SHP77 (cell line): ENCODE results near the gene MED26.
A peak's percentile ranks its signal among the peaks of the same experiment; 100 is the strongest.

Experiments used
- DNase-seq, 2 experiments: peaks; one replicate each; lab custom pipeline; 2025; lab: John Stamatoyannopoulos, UW

The MED26 gene

DNA sequence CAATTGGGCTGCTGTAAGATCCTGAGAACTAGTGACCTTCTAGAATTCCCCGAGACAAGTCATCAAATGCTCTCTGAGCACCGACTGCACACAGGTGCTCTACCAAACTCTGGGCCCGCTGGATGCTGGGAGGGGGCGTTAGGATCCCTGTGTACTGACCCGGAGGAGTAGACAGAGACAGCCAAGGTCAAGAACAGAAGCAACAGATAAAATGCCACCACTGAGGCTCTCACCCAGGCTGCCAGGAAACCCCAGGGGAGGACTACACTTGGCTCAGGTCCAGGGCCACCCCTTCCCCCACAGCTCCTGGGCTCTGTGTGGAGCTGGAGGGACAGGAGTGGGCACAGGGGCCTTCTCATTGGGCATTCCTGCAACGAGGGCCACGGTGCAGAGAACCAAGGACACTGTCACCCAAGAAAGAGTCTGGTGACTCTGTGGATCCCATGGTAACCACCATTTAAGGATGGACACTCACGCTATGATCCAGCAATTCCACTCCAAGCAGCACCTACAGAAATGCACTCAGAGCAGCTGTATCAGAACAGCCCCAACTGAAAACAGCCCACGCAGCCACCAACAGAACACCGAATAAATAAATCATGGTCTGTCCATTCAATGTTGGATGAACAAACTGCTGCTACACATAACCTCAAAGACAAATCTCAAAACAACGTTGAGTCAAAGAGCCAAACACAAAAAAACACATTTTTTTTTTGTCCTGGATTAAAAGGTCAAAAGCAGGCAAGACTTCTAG lies 39.0 kb downstream of the MED26 start:
- DNase-seq, result no peak

DNA sequence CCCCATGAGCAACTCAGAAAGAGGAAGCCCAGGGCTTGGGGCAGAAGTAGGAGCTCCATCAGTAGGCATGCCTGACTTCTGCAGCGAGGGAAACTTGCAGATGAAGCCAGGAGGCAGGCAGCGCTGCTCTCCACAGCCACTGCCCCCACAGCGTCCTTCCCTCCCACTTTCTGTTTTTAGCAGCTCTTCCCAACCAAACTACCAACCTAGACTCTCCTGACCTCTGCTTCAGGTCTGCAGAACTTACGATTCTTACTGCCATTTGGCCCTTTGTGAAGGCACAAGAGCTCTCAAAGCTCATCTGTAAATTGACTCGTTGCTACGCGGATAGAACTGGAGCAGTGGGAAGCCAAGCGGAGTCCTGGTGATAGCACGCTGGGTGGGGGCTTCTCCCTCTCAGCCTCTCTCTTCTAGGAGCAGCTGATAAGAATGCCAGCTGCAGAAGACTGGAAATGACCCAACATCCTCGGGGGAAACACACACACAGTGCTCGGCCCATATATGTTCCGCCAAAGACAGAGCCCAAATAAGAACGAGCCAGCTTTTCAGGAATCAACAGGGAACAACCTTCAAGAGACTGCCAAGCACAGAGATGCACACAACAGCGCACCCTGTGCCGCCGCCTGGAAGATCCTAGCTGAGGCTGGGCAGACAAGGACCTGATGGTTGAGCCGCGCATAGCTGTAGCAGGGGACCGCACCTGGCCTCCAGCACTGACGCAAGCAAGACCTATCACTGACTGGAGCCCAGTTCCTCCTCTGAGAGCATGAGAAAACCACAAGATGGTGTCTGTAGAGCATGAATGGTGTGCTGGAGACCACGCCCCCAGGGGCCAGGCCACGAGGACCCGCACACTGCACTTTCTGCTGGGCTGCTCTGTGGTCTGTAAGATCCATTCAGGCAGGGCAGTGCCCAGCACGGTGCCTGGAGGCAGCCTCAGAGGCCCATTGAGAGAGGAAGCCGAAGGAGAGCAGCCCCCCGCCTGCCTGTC lies 39.9 kb downstream of the MED26 start:
- peak; percentile 93 to 94 for DNase-seq

DNA sequence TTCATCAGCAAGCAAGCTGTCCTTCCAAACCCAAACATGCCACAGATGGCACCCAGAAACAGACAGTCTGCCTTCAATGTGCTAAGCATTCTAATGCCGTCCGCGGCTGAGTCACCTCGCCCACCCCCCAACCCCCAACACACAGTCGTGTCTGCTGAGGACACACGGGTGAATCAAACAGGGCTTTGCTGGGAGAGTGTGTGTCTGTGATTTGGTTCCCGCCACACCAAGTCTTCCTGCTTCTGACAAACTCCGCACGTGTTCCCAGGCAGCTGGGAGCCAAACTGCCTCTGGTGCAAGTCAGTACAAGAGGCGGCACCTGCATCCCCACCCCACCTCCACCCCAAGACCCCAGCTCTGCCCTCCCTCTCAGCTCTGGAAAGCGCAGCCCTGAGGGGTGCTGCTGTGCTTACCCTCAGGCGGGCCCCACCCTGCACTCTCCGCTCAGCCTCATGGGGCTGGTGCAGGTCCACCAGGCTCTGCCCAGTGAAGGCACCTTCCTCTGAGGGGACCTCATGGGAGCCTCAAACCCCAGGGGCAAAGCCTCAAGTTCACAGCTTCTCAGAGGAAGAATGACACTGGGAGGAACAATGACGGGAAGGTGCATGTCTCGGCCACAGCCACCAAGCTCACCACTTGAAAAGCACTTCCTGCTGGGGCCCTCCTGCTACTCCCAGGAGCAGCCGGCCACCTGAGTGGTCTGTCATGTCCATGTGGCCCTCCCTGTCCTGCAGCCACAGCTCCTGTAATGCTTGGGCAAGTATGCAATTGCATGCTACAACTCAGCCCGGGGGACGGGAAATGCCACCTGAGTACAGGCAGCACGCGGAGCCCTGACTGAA lies 40.8 kb downstream of the MED26 start:
- no peak for DNase-seq

DNA sequence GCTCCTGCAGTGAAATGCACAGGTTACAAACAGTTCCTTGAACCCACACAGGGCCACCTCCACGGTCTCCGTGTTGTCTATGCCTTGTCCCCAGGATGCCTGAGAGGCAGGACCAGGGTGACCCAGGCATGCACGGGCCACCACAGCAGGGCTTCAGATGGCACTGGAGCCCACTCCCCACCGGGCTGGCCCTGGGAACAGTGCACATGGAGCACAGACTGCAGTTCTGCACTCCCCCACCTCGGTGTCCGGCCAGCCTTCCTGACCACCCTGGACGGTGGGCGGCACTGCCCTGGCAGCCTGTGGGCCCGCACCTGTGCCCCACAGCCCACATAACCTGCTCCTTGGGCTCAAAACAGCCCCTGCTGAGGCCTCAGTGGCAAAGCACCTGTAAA lies 41.5 kb downstream of the MED26 start:
- DNase-seq, result no peak

DNA sequence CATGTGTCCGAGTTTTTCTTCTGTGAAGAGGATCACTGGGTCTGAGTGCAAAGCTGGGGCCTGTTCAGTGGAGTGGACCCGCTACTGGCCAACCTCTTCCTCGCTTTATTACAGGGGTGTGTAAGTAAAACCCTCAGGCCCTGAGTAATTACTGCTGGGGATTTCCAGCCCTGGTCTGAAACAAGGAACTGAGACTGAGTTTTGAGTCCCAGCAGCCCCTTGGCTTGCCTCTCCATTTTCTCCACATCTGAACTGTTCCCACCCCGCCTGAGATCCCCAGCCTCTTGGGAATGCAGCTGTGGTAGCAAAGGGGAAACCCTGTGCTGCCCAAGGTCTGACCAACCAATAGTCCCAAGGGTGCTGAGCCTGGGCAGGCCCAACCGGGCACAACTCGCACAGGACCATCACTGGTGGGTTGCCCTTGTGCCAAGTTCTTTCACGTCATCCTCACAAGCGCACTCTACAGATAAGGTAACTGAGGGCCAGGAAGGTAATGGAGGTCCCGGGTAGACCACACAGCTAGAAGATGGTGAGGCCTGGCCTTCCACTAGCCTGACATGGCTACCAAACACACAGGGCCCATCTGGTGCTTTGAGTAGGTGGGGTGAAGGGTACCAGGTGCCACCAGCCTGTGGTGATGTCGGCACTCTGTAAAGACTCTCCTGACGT lies 42.1 kb downstream of the MED26 start:
- DNase-seq, result no peak

DNA sequence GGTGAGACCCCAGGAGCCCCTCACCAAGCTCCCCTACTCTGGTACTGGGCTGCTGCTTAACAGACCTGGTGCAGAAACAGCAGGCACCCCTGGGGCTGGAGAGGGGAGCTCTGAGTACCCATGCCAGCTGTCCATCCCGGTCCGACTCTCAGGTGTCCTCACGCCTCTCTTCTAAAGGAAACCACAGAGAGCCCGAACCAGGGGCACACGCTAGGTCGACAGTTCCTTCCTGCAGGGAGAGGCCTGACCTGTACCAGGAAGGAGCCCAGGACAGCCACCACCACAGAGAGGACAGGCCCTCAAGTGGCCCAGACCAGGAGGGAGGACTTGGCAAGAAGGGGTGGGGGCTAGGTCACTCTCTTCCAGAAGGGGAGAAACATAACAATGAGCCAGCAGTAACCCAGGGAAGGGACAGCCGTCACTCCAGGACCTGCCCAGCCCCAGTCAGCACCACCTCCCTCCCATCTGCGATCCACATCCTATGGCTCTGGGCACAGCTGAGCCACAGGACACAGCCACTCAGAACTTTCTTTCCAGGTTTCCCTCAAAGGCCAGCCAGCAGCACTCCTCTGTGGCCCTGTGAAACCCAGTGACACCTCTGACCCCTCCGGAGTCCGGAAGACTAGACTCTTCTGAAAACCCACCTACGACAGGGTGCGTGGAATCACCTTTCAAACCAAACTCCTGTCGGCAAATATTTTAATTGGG lies 42.8 kb downstream of the MED26 start:
- DNase-seq, result no peak

DNA sequence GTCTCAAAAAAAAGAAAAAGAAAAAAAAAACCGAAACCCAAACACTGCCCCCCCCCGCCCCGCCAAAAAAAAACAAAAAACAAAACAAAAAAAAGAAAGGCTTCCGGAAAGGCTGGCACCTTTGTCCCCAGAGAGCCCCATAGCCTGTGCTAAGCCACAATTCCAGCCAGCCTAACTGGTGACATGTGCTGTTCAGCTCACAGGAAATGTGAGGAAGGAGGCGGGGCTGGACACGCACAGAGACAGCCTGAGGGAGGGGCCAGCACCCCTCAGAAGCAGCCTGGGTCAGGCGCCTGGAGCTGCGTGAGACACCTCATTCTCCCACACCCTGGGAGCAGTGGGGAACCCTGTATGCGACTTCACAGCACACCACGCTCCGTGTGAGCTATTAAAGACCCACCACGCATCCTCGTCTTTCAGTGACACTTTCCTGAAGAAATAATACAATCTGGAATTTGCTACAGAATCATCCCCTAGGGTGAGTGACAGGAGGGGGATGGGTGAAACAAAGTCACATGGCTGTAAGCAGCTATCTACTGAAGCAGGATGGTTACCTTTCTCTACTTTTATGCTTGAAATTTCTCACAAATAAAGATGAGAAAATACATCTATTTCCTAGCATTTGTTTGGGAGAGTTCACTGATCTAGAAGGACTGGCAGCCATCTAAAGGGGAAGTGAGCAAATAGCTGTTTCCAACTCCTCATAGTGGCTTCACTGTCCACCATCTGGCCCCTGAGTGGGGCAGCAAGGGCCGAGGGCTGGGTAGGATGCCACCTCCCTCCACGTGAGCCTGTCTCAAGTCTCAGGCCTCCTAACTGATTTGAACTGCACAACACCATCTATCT lies 43.5 kb downstream of the MED26 start:
- peak; percentile 69 to 89 for DNase-seq

DNA sequence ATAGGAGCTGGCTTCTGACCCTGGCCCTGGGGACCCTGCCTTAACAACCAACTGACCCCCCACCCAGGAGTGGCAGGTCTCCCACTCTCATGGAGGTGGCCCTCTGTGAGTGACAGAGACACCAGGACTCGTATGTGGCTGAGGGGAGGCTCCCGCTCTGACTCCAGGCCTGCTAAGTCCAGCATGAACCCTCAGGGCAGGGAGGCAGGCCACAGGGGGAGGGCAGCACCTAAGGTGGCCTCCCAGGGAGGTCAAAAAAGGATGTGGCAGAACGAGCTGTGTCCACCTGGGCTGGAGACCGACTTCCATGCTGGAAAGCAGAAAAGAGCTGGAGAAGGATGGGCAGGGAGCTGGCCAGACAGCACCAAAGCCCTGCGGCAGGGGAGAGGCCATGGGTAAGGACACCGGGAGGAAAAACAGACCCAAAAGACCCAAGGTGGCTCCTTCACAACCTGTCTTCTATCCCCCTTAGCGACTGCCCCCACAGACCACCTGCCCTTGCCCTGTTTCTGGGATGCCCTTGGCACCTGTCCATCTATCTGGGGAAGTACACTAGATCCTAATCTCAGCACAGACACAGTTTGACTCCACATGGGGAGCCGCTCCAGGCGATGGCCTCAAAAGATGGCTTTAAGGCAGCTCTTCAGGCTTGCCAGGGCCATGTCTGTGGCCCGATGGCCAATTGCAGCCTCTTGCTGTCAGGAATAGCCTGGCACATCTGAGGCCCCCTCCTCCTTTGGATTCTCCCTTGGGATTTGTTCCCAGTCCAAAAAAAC lies 45.3 kb downstream of the MED26 start:
- no peak for DNase-seq

DNA sequence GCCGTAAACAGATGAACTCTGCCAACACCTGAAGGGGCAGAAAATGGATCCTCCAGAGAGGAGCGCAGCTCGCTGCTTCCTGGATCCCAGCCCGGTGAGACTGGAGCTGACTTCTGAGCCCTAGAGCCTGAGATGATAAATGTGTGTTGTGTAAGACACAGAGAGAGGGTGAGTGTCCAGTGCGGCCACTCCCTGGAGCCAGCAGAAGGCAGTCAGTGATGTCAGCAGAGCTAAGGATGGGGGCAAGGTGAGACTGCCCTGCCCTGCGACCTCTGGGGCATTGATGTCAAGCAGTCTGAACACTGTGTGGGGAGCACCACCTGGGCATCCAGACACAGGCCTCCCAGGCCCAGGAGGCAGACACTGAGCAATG lies 46.0 kb downstream of the MED26 start:
- no peak for DNase-seq

DNA sequence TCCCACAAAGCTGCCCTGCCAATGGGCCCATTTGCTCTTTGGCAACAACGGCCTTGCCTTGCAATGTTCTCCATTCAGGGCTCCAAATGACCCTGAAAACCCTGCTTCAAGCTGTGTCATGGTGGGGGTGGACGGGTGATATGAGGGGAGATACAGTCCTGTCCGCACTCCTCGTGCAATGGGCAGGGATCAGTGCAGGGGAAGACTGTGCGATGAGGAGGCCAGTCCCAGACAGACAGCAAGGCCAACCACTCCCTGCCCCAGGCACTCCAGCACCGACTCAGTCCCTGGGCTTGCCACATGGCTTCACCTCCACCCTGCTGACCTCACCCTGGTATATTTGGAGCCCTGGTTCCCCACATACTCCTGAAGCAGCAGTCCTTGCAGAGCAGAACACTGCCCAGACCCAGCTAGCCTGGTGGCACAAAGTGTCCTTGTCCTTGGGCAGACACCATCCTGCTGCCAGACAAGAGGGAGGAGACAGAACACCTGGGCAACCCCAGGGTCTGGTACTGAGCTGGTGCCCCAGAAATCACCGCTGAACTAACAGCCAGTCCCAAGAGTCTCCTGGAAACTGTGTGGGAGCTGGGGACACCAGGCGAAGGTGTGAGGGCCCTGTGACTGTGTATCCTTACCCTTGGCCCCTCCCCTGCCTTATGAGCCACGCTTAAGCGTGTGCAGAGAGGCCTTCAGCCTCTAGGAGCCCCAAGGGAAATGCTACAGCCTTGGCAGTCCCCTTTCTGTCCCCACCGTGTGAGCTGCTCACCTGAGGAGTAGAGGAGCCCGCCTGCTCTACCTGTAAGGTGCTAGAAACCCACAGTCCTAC lies 46.6 kb downstream of the MED26 start:
- DNase-seq, result no peak

DNA sequence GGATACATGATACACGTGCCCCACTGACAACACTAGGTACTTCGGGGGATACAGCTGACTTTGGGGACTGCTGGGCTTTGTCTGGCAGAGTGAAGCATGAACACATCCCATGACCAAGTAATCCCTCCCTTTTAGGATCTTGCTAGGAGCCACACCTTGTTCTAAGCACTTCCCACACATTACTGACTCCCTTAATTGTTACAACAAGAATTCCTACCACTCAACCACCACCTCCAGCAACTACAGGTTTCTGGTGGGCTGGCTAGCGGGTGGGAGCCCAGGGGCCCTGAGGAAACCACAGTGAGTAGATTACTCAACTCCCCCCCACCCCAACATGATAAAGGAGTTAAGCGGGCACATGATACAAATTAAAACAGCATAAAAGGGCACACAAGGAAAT lies 48.6 kb downstream of the MED26 start:
- DNase-seq, result no peak

DNA sequence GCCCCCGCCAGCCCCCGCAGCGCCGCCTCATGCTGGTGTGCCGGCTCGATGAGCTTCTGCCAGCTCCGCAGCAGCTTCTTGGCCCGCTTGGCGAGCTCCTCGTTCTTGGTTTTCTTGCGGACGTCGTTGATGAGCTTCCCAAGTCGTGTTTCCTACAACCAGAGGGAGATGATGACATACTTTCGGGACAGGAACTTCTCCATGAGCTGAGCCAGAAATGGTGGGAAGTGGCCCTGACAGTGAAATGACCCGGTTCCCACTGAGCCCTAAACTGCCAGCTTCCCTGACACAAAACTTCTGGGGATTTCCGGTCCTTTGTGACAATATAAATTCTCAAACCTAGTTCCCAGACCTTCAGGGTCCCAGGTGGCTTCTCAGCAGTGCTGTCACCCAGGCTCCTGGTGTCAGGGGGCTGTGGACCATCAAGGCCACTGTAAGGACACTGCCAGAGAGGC lies 50.4 kb downstream of the MED26 start:
- DNase-seq, result no peak

DNA sequence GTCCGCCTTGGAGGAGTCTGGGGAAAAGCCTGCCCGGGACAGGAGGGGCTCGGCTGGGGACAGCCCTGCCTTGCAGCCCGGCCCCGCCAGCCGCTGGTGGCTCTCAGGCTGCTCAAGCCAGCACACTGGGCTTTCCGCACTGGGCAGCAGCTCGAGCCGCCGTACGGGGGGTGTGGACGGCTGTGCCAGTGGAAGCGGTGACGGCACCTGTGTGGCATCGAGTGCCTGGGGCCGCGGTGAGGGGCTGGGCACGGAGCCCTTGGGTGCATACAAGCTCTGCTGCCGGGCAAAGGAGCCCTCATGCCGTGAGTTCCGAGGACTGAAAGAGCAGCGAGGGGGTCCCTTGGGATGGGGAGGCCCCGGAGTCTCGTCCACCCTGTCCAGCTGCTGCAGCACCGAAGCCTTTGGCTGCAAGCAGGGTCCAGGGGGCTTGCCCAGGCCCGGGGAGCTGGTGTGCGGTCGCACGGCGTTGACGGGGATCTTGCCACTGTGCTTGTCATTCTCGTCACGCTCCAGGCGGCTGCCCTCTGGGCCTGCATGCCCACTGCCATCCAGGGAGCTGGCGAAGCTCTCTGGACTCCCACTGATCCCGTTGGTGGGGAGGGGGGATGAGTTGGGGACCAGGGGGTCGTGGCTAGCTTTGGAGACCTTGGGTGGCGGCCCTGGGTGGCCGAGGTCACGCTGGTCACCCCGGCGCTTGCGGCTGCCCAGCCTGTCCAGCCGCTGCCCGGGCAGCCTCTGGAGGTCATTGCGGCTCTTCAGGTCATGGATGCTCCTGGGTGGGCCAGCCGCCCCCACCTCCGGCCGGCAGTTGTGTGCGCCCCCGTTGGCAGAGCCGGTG lies 51.1 kb downstream of the MED26 start:
- no peak for DNase-seq

DNA sequence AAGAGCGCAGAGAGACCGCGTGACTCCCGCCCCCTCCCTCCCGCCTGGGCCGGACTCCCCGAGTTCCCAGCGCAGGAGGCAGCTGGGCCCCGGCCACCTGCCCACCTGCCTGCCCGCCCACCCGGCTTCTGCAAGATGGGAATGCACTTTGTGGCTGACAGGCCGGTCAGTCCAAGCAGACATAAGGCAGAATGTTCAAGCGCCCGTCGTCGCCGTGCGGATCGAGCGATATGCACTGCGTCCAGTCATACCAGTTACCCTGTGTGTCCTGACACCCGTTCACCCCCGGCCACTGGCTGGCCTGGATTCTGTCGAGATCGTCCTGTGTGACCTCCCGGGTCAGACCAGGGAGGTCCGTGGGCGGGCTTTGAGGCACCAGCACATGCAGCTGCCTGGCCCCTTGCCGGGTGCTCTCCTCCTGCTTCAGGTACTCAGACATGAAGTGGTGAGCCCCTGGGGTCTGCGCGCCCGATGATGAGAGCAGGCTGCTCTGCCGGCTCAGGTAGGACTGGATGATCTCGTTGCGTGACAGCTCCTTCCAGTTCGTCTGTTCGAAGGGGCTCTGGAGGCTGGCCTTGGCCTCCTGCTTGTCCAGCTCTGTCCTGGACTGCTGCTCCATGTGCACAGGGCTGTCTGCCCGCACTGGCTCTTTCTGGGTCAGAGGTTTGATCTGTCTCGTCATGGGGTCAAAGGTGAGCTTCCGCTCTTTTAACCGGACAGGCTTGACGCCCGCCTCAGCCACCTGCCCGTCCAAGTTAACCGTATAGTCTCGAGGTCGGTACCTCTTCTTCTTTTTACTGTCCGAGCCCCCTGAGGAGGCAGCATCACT lies 51.9 kb downstream of the MED26 start:
- no peak for DNase-seq

DNA sequence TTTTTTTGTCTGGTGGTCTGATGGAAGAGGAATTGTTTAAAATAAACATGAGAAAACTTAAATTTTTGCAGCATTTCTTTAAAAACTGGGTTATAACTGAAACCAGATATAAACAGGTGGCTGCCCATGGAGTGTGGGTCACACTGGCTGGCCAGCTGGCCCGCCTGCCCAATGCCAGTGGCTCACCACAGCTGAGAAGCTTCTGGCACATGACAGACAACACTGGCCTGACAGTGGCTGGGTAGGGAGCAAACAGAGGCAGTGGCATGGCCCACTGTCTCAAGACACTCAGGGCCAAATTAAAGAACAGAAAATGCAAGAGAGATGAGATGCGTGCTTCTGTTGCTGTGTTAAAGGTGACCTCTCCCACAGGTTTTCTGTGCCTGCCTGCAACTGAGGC lies 52.7 kb downstream of the MED26 start:
- DNase-seq, result no peak

DNA sequence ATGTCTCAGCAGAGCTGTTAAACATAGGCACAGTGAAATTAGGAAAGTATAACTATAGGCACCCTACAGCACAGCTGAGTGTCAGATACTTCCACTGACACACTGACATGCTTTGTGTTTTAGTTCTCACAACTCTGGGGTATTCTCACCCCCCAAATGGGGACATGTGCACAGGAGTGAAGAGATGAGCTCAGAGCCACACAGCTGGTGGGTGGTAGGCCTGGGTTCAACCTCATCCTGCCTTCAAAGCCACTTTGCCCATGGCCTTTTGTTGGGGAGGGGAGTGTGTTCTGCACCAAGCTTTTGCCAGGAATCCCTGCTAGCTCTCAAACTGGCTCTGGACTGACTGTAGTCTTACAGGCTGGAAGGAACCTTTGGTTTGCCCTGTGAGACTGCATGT lies 54.1 kb downstream of the MED26 start:
- no peak for DNase-seq

DNA sequence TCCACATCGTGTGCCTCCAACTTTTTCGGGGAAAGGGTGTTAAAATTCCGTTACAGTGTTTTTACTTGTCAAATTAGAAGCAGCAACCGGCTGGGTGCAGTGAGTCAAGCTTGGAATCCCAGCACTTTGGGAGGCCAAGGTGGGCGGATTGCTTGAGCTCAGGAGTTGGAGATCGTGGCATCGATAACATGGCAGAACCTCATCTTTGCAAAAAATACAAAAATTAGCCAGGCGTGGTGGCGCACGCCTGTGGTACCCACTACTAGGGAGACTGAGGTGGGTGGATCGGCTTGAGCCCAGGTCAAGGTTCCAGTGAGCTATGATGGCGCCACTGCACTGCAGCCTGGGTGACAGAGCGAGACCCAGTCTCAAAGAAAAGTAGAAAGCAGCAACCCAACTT lies 54.7 kb downstream of the MED26 start:
- DNase-seq, result no peak
